Raji (cell line): ENCODE results near the gene FAM53A.

ENCODE experiments used
- POLR2A ChIP-seq: IDR thresholded peaks from 2 replicates; pipeline ENCODE4 v1.6.1; 2011; ENCODE audit warnings: low read depth, low read length, control low read depth; ENCODE audit not compliant: insufficient read depth

FAM53A gene

GRCh38 chr4:1678244-1678643, 5.9 kb downstream of the FAM53A start:
- TF ChIP-seq POLR2A = no peak

DNA sequence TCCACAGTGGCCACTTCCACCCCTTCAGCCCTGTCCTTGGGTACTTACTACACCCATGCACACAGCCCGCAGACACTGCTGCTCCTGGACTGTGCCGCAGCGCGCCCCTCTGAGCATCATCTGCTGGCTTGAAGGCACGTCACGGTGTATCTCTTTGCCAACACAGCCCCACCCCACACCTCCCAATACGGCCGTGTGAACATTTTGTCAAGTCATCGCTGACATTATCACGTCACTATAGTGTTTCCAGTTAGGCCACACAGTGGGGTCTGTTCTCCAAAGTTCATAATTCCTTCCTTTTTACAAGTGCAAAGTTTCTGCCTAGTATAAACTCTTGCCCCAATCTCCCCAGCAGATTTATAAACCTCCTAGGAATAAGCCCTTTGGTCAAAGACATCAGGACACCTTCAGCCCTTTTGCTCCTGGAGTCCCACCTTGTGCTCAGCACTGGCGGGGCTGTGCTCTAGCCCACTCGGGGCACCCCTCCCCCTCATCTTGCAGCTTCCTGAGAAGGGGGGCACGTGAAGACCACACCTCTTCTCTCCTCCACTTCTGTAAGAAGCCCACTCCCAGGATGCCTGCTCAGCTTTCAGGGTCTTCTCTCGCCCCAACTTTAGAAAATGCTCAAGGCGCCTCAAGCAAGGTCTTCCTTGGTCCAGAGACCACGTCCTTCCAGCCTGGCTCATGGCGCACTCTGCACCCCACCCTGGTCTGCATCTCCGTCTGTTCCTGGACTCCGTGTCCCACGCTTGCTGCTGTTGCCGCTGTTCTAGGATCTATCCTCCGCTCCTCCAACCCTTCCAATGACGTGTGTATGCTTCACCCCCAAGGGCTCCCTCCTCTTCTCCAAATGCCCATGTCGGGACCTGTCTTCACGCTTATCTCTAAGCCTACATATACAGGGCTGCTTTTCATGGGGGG, 7.2 kb downstream of the FAM53A start:
- TF ChIP-seq POLR2A = no peak

- TF ChIP-seq POLR2A = no peak
These were observed 8.3 kb downstream of the FAM53A start for GRCh38 chr4:1675802-1676137.

- TF ChIP-seq POLR2A = no peak
These were observed 8.8 kb downstream of the FAM53A start for GRCh38 chr4:1675136-1675801.

- TF ChIP-seq POLR2A = no peak
These were observed 9.4 kb downstream of the FAM53A start for GRCh38 chr4:1674682-1675081.

DNA sequence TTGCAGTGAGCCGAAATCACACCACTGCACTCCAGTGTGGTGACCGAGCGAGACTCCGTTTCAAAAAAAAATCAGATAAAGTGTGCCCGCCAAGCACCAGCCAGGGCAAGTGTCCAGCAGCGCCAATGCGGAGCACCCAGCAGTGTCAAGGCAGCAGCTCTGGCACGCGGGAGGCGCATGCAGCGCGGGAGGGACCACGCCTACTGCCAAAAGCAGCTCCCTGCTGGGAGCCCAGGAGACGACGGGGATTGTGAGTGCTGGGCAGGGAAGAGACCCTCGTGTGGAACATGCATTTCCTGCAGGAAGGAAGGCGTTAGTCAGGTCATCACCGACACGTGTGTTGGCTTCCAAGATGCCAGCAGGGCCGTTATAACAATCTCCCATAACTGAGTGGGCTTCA, 10.4 kb downstream of the FAM53A start:
- TF ChIP-seq POLR2A = no peak

GRCh38 chr4:1670279-1670678, 13.8 kb downstream of the FAM53A start:
- TF ChIP-seq POLR2A = no peak

DNA sequence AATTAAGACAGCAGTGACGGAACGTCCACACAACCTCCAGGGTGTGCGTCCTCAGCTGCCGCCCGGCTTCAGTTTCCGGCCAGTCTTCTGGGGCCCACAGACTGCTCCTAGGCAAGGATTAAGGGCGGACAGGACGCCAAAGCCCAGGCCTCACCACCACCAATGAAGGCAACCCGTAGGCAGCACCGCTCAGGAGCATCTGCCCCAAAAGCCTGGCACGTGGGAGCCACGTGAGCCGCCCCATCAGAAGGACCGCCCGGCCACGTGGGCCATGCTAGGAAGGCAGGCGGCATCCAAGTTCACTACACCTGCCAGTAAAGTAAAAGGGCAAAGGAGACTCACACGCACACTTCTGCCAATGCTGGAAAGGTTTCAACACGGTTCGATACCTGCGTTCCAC, 14.3 kb downstream of the FAM53A start:
- TF ChIP-seq POLR2A = no peak

GRCh38 chr4:1669270-1669669, 14.8 kb downstream of the FAM53A start:
- no peak for TF ChIP-seq POLR2A

GRCh38 chr4:1668488-1668840, 15.6 kb downstream of the FAM53A start:
- no peak for TF ChIP-seq POLR2A

DNA sequence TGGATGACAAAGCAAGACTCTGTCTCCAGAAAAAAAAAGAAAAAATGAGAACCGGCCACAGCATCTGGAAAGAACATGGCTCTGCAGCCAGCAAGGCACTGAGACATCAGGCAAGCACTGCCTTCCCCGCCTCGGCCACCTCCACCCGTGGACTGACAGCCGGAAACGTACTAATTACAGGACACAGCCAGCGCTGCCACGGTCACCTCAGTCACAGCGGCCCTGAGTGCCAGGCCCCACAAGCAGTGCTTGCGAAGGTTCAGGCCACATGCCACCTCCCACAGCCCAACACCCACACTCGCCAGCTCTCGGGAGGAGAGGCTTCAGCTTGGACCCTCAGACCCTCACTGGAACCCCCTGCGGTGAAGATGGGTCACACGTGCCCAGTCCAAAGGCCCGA, 16.8 kb downstream of the FAM53A start:
- TF ChIP-seq POLR2A = no peak

DNA sequence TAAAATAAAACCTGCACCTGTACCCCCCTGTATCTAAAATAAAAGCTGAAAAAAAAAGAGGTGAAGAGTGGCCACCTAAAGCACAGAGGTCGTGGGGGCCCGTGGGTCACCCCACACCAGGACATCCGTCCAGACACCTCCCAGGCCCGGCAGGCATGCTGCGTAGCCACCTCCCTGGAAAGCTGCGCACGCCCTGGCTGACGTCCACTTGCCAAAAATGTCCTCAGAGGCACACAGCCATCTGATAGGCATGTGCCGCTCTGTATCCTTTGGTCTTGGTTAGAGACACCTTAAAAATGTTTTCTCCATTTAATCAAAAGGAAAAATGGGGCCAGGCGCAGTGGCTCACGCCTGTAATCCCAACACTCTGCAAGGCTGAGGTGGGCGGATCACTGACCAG, 17.7 kb downstream of the FAM53A start:
- no peak for TF ChIP-seq POLR2A

DNA sequence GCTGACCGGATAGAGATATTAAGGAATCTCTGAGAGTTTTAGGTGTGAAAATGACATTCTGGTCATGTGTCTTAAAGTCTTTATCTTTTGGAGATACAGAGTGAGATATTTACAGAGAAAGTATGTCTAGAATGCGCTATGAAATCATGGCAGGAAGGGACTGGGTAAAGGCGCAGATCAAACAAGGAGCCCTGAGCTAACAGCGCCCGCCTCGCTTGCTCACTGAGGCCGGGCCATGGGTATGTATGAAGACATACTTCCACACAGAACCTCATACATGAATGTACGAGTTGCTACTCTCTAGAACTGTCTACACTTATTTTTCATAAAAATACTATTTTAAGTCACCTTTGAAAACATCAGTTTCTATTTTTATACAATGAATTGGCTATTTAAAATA, 20.0 kb downstream of the FAM53A start:
- TF ChIP-seq POLR2A = no peak

DNA sequence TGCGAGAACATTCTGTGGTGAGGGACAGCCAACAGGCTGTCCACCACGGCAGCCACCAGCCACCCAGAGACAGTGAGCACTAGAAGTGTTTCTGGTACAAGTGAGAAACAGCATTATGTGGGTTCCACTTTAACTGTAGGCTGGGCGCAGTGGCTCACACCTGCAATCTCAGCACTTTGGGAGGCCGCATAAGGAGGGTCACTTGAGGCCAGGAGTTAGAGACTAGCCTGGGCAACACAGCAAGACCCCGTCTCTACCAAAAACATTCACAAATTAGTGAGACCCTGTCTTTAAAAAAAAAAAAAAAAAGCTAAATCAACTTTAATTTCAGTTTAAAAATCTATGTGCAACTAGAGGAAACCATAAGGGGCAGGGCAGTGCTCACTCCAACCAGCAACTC, 20.6 kb downstream of the FAM53A start:
- TF ChIP-seq POLR2A = no peak

DNA sequence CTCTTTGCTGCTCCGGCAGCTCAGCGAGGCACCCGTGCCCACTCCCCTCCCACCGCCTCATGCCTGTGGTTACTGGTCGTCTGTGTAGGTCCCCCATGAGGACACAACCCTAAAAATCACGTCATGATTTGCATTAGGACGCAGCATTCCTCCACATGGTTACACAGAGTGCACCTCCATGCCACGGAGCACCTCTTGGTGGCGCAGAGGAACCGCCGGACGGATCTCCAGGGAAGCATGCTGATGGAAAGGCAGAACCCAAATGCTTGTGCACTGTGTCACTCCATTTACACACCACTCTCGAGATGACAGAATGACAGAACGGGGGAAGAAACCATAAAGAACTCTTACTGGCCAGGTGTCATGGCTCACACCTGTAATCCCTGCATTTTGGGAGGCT, 22.4 kb downstream of the FAM53A start:
- no peak for TF ChIP-seq POLR2A

GRCh38 chr4:1660948-1661677, 23.0 kb downstream of the FAM53A start:
- no peak for TF ChIP-seq POLR2A
